Esophagus squamous epithelium (tissue), 5 donors: Measurements from ENCODE around the gene MOB3A. TPM values are rescaled to one million over a fixed set of nuclear protein-coding genes. Genes with fewer than 3 reads are reported as not detected.

ENCODE experiments used
- DNase-seq: peaks from one replicate; lab custom pipeline; 2025; lab: John Stamatoyannopoulos, UW
- H3K27ac ChIP-seq, 4 donors: fragments of 200-600 bp; sonication (generic); one replicate each; pipeline ENCODE4 v1.5.1; 2016 to 2019; ENCODE audit warnings: mild to moderate bottlenecking in 1 of 4
- H3K27me3 ChIP-seq, 4 donors: fragments of 200-600 bp; sonication (generic); 1 replicate in 3 of 4; 2 replicates in 1 of 4; pipeline versions ENCODE4 v1.5.1 to v1.6.0; 2017 to 2021; ENCODE audit warnings: antibody characterized with exemption in 1 of 4
- H3K36me3 ChIP-seq, 3 donors: fragments of 200-600 bp; sonication (generic); one replicate each; pipeline ENCODE4 v1.5.1; 2016 to 2019
- H3K4me1 ChIP-seq, 3 donors: fragments of 200-600 bp; sonication (generic); one replicate each; pipeline ENCODE4 v1.5.1; 2017 to 2019
- H3K4me3 ChIP-seq, 4 donors: fragments of 200-600 bp; sonication (generic); 1 replicate in 3 of 4; 2 replicates in 1 of 4; pipeline ENCODE4 v1.5.1; 2016 to 2019; ENCODE audit warnings: mild to moderate bottlenecking in 2 of 4, moderate library complexity in 1 of 4
- H3K9me3 ChIP-seq, 3 donors: fragments of 200-600 bp; sonication (generic); one replicate each; pipeline ENCODE4 v1.5.1; 2016 to 2019
- CTCF ChIP-seq, 6 experiments: fragments of 450-650 bp in 4 of 6; fragments of 200-600 bp in 2 of 6; sonication (generic) in 2 of 6; IDR thresholded peaks; one replicate each; pipeline ENCODE4 v1.5.1; 2016 to 2019; ENCODE audit warnings: antibody characterized with exemption in 6 of 6, mild to moderate bottlenecking in 4 of 6, moderate library complexity in 4 of 6
- POLR2A ChIP-seq, 4 donors: fragments of 450-650 bp; IDR thresholded peaks; one replicate each; pipeline ENCODE4 v1.6.1; 2017; ENCODE audit warnings: antibody characterized with exemption in 4 of 4, mild to moderate bottlenecking in 4 of 4, moderate library complexity in 3 of 4
- WGBS, 2 donors: methylation state at CpG; one replicate each; pipeline ENCODE4 v1.1.5; 2018; 5-methylcytosine and 5-hydroxymethylcytosine counted together
- intact Hi-C: fragments of 100-400 bp; cut with DNase I; formaldehyde crosslinking; loops from one replicate; pipeline ENCODE4 v1.15.0; 2022
- total RNA-seq, 4 donors: library from RNA; depleted of rRNA; stranded (reverse); fragments of >200 nt; gene quantifications; one replicate each; pipeline ENCODE4 v1.1.0, GENCODE V29; 2016
- donor health status: DM: yes; HTN: yes; CAD: no.

MOB3A gene
- total RNA-seq, 4 donors from 2014 or later, result 22.9 to 26.9 (median 23.6) TPM

DNA sequence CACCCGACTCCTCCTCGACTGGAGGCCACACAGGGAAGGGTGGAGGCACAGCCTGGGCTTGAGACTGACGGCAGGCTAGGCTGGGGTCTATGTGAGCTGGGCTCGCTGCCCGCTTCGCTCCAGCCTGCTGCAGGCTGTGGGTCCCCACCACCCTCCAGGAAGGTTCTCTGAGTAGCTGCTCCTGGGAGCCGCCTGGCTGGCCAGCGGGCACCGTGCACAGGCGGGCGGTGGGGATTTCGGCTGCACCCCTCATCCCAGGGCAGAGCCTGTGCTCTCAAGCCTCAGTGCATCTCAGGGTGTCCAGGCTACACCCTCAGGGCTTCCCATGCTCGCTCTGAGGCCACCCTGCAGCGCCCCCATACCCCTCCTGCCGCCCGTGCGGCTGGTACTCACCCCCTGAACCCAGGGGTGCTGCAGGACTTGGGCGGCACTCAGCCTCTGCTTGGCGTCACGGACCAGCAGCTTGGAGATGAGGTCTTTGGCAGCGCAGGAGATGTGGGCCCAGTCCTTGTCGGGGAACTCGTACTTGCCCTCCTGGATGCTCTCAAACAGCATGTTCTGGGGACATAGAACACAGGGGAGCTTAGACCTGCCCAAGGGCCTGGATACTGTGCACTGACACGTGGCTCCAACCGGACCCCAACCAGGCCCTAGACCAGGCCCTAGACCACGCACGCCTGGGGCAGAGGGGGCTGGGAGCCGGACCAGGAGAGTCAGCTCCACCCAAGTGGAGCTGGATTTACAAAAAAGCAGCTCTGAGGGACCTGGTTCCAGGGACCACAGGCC is 55.3 kb downstream of the MOB3A start:
- no peak for DNase-seq
- WGBS, 2 donors, result 84 to 86% methylated on average over 4 to 5 of the region's 28 CpGs

DNA sequence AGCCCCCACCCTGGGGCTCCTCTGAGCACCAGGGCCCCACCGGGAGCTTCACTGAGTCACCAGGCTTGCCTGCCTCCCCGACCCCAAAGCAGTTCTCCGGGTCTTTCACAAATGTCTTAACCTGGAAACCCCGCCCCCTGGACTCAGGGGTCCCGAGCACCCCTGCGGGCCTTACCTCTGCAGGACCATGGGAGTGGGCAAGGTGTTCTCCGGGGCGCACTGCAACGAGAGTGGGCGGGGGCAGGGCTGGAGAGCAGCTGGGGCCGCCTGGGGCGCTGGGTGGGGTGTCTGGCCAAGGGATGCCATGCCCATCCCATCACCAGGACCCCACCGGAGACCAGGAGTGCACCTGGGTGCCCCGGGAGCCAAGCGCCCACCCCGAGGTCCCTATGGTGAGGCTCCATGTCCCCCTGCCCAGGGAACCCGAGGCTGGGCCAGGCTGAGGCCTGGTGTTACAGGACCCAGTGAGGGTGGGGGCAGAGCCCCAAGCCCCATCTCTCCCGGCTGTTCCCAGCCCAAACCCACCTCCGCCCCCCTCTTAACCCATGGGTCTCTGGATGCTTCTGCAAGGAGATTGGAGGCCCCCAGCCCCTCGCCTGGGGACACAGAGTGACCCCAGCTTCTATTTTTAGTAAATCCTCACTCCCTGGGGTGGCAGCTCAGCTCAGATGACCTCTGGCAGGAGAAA is 56.0 kb downstream of the MOB3A start:
- no peak overlapping the region for H3K4me3 ChIP-seq
- H3K27me3 ChIP-seq, result no peaks in the 10 kb centered on the region
- H3K9me3 ChIP-seq, result peaks cover 0 to 11% (median 10%) of the 10 kb centered on the region in 3 donors
- peaks cover 44 to 76% (median 45%) of the 10 kb centered on the region in 3 donors for H3K4me1 ChIP-seq
- WGBS, 2 donors, result 59 to 60% methylated on average over 1 to 3 of the region's 20 CpGs
- TF ChIP-seq POLR2A (IDR thresholded peaks at IDR 0.05), result no peak
- no peak for TF ChIP-seq CTCF (IDR thresholded peaks at IDR 0.05)
- intact Hi-C loops, result no loop called here
- H3K36me3 ChIP-seq, result peaks cover 42 to 72% (median 51%) of the 10 kb centered on the region in 3 donors
- no peak for DNase-seq
- H3K27ac ChIP-seq, result peak overlapping the region; percentile 89 to 99 (median 96)

More for the DNA sequence above, 55.3 kb downstream of the MOB3A start:
- Histone ChIP-seq H3K4me1 (peaks cover 51 to 79% (median 52%) of the 10 kb centered on the region in 3 donors), H3K9me3 (peaks cover 0 to 4% (median 3%) of the 10 kb centered on the region in 3 donors), H3K27me3 (no peaks in the 10 kb centered on the region), H3K36me3 (peaks cover 48 to 80% (median 59%) of the 10 kb centered on the region in 3 donors), H3K27ac (peak overlapping the region; percentile 89 to 99 (median 96)), H3K4me3 (peak overlapping the region in 2 of 4 donors; percentile 35 to 62)
- intact Hi-C loops, result no loop called here
- TF ChIP-seq CTCF (IDR thresholded peaks at IDR 0.05) (no peak), POLR2A (IDR thresholded peaks at IDR 0.05) (no peak)

DNA sequence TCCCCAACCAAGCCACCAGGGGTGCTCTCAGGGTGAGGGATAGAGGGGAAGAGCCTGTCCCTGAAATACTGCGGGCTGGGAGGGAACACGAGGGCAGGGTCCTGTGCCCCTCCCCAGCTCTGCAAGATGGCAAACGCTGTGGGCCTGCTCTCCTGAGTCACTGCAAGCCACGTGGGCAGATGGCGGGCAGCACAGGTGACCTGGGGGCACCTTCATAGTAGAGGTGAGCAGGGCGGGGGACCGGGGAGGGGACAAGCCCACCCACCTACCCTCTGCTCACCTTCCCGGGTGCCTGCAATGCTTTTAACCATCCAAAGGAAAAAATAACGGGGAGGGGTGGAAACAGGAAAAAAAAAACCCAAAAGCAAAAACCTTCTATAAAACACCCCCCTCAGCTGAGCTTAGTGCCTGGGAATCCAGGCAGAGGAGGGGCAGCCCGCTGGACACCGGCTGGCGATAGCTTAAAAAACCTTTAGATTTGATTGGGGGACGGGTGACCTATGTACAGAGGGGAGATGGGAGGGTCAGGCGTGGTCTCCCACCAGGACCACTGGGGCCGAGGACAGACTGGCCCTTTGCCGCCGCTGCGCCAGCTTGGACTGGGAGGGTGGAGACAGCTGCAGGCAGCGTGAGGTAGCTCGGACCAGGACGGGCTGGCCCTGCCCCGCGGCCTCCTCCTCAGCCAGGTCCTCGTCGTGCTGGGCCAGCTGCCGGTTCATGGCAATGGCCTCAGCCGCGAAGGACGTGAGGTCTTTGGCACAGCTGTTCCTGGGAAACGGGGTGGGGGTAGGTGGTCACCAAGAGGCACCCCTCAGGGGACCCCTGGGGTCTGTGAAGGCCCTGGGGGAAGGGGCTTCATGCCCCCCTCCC is 56.8 kb downstream of the MOB3A start:
- intact Hi-C loops, result no loop called here
- 79 to 80% methylated on average over 9 to 17 of the region's 30 CpGs for WGBS, 2 donors
- no peak for TF ChIP-seq POLR2A (IDR thresholded peaks at IDR 0.05)
- TF ChIP-seq CTCF (IDR thresholded peaks at IDR 0.05), result no peak
- DNase-seq, result no peak
- Histone ChIP-seq H3K4me3 (no peak overlapping the region), H3K27me3 (no peaks in the 10 kb centered on the region), H3K4me1 (peaks cover 36 to 76% (median 45%) of the 10 kb centered on the region in 3 donors), H3K36me3 (peaks cover 36 to 64% (median 50%) of the 10 kb centered on the region in 3 donors), H3K9me3 (peaks cover 0 to 12% (median 11%) of the 10 kb centered on the region in 3 donors), H3K27ac (peak overlapping the region in 3 of 4 donors; percentile 96 to 99 (median 96))

GRCh38 chr19:2038284-2039088 is 57.6 kb downstream of the MOB3A start:
- peaks cover 0 to 12% (median 11%) of the 10 kb centered on the region in 3 donors for H3K9me3 ChIP-seq
- 92 to 94% methylated on average over 13 to 15 of the region's 44 CpGs for WGBS, 2 donors
- TF ChIP-seq POLR2A (IDR thresholded peaks at IDR 0.05), result no peak
- TF ChIP-seq CTCF (IDR thresholded peaks at IDR 0.05), result no peak
- no peak overlapping the region for H3K4me3 ChIP-seq
- H3K36me3 ChIP-seq, result peaks cover 32 to 58% (median 49%) of the 10 kb centered on the region in 3 donors
- DNase-seq, result no peak
- intact Hi-C loops, result no loop called here
- H3K27ac ChIP-seq, result peak overlapping the region in 3 of 4 donors; percentile 53 to 99 (median 96)
- no peaks in the 10 kb centered on the region for H3K27me3 ChIP-seq
- H3K4me1 ChIP-seq, result peaks cover 36 to 76% (median 42%) of the 10 kb centered on the region in 3 donors
